Prostate gland (tissue), 2 donors: ENCODE results near the gene ARHGAP29.

Source experiments
- CTCF ChIP-seq, 4 experiments: fragments of 200-600 bp in 2 of 4; fragments of 450-650 bp in 2 of 4; sonication (generic) in 2 of 4; IDR thresholded peaks; 1 replicate in 3 of 4; 2 replicates in 1 of 4; pipeline ENCODE4 v1.5.1; 2016 to 2019; ENCODE audit warnings: antibody characterized with exemption in 4 of 4, mild to moderate bottlenecking in 2 of 4, moderate library complexity in 2 of 4
- POLR2A ChIP-seq: fragments of 450-650 bp; IDR thresholded peaks from one replicate; pipeline ENCODE4 v1.6.1; 2016; ENCODE audit warnings: antibody characterized with exemption, mild to moderate bottlenecking
- POLR2AphosphoS5 ChIP-seq: sonication (generic); formaldehyde crosslinking; IDR thresholded peaks from one replicate; pipeline ENCODE4 v1.6.1; 2017; ENCODE audit warnings: antibody characterized with exemption

- TF ChIP-seq CTCF (IDR thresholded peaks at IDR 0.05) (no peak), POLR2A (no peak), POLR2AphosphoS5 (no peak)
Observed at GRCh38 chr1:94122201-94122970, 115.0 kb downstream of the ARHGAP29 start.
